NCI-H524 treated with DMSO at 0.1 percent for 48 hours (cell line): ENCODE measurements around the gene ARHGEF16.

Experiments
- DNase-seq: peaks from one replicate; lab custom pipeline; 2025; lab: John Stamatoyannopoulos, UW

Gene ARHGEF16

DNA sequence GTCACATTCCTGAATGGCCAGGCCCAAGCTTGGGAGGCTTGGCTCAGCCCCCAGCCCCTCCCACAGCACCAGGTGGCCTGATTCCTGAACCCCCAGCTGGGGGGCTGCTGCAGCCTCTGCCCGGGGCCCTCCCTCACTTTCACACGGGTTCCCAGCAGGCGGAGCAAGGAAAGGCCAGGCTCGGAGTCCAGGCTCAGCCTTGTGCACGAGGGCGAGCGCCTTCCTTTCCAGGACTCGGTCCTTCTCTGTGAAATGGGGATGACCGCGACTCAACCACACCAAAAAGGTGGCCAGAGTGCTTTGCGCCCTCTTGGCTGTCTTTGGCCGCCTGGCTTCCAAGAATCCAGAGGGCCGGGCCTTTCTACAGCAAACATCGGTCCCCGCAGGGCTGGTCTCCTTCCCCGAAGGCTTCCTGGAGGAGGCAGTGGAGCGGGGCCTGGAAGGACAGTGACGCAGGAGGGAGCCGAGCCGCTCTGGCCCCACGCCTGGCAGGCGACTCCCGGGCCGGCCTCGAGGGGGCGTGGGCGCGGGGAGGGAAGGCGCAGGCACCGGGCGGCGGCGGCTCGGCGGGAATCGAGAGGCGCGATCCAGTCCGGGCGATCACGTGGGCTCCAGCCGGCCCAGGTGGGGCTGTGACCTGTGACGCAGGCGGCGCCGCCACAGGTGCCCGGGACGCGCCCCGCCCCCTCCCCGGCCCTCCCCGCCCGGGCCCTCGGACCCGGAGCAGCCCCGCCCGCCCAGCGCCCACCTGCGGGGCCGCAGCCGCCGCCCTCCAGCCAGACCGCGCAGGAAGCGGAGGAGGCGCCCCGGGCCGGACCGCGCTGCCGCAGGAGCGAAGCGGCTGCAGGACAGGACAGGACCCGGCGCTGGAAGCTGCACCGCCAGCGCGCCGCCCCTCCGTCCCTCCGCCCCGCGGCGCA is at the start of gene ARHGEF16:
ARHGEF16 (plus strand) TSS at position 775 of the 920 bp plus-strand sequence. CDS start 8,420 bp downstream, outside the sequence.
- DNase-seq, result no peak

DNA sequence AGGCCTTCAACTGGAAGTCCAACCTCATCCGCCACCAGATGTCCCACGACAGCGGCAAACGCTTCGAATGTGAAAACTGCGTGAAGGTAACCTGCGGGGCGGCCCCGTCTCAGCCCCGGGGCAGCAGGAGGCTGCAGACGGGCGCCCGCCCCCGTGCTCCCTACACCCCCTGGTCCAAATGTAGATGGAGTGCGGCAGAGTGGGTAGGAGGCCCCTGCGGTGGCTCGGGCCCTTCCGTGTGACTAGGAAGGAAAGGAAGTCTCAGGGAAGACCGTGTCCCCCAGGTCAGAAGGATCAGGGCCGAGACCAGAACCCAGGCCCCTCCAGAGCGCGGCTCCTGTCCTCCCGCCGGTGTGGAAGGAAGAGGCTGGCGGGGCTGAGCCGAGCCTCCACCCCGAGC is 49.7 kb upstream of the ARHGEF16 start:
- no peak for DNase-seq

DNA sequence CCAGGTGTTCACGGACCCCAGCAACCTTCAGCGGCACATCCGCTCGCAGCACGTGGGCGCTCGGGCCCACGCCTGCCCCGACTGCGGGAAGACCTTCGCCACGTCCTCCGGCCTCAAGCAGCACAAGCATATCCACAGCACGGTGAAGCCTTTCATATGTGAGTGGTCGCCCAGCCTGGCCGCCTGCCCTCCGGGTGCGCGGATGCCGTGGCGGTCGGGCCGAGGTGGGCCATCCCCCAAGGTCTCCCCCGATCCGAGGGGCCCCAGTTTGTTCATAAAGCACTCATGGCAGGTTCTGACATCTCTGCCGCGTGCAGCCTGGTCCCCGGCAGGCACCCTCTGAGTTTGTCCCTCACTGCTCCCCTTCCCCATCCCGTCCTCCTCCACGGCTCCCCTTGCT is 49.0 kb upstream of the ARHGEF16 start:
- no peak for DNase-seq

DNA sequence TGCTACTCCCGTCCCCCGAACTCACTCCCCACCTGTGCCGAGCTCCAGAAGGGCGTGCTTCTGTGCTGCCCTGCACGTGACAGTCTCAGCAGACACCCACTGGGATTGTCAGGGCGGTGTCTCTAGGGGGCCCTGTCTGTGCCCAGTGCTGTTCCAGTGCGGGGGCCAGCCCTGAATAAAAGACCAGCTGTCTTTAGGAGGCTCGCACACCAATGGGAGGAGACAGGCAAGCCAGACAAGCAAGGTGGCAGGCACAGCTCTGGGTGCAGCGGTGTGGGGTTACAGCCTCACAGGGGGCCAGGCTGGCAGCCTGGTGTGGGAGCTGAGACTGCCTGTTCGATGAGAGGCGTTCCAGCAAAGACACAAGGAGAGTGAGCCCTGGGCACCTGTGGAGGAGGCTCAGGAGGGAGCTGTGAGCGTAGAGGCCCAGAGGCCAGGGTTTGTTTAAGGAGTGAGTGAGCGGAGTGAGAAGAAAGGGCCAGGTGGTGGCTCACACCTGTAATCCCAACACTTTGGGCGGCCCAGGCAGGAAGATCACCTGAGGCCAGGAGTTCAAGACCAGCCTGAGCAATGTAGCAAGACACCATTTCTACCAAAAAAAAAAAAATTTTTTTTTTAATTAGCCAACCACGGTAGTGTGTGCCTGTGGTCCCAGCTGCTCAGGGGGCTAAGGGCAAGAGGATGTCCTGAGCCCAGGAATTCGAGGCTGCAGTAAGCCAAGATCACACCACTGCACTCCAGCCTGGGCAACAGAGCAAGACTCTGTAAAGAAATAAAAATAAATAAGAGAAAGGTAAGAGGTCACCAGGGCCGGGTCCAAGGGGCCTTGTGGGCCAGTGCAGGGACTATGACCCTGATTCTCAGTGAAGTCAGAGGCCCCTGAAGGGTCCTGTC is 48.2 kb upstream of the ARHGEF16 start:
- no peak for DNase-seq

DNA sequence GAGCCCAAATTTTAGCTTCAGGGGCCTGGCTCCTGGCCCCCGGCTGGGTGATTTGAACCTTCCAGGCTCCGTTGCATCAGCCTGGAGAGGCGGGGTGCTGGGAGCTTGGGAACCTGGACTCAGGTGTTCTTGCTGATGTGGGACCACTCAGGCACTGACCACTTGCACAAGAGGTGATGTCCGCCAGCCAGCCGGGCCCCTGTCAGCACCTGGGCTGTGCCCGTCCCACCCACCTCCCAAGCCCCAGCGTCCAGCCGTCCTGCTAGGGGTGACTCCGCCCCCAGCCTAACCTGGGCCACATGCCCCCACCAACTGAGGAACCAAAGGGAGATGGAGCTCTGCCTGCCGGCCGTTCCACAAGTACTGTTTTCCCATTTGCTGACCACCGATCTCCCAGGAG is 47.4 kb upstream of the ARHGEF16 start:
- DNase-seq, result no peak

DNA sequence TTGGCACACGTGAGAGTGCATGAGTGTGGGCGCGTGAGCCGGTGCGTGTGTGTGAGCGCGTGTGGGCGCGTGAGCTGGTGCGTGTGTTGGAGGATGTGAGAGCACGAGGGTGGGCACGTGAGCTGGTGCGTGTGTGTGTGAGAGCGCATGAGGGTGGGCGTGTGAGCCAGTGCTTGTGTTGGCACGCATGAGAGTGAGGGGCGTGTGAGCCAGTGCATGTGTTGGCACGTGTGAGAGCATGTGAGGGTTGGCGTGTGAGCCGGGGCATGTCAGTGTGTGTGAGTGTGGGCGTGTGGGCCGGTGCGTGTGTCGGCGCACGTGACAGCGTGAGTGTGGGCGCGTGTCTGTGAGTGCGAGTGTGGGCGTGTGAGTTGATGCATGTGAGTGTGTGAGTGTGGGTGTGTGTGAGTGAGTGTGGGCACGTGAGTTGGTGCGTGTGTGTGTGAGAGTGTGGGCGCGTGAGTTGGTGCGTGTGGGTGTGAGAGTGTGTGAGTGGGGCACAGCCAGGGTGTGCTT is 45.7 kb upstream of the ARHGEF16 start:
- DNase-seq, result no peak

DNA sequence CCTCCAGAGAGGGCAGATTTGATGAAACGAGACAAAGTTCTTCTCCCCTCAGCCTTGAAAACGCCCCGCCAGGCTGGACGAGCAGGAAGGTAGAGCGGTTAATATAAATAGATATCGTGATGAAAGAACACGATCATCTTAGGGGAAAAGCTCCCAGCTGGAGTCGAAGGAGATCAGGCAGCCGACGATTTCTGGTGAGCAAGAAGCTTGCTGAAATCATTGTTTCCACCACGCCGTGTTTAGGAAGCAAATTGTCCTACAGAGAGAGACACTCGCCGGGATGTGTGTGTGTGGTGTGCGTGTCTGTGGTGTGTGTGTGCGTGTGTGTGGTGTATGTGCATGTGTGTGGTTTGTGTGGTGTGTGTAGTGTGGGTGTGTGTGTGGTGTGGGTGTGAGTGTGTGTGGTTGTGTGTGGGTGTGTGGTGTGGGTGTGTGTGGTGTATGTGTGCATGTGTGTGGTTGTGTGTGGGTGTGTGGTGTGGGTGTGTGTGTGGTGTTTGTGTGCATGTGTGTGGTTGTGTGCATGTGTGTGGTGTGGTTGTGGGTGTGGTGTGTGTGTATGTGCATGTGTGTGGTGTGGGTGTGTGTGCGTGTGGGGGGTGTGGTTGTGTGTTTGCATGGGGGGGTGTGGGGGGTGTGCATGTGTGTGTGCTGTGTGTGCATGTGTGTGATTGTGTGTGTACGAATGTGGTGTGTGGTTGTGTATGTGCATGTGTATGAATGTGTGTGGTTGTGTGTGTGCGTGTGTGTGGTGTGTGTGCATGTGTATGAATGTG is 44.9 kb upstream of the ARHGEF16 start:
- DNase-seq, result no peak

DNA sequence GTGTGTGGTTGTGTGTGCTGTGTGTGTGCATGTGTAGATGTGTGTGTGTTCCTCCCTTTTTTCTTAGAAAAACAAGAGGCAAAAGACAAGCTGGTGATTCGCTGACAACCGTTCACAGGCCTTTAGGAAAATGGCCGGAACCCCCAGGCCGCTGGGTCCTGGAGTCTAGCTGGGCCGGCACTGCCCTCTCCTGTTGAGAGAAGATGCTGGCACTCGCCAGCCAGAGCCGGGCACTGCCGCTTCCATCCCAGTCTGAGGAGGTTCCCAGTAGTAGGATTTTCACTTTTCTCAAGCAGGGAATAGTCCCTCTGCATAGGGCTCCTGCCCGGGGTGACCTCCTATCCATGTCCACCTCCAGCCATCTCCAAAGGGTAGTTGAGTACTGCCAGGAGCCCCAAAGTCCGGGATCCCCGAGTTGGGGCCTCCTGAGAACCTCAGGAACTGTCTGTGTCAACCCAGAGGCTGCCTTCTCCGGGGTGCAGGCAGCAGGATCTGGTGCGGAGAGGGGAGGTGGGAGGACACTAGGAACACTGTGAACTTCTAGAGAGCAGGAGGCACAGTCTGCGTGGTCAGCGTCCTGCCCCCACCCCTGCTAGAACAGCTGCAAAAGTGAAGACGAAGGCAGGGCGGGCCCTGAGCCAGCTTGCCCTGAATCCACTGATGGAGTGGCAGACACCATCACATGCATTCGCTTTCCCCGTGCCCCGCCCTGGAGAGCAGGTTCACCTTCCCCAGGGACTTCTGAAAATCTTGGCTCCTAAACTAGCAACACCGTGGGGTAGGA is 44.1 kb upstream of the ARHGEF16 start:
- DNase-seq, result no peak

DNA sequence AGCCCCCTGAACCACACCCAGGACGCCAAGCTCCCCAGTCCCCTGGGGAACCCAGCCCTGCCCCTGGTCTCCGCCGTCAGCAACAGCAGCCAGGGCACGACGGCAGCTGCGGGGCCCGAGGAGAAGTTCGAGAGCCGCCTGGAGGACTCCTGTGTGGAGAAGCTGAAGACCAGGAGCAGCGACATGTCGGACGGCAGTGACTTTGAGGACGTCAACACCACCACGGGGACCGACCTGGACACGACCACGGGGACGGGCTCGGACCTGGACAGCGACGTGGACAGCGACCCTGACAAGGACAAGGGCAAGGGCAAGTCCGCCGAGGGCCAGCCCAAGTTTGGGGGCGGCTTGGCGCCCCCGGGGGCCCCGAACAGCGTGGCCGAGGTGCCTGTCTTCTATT is 42.7 kb upstream of the ARHGEF16 start:
- DNase-seq, result no peak

DNA sequence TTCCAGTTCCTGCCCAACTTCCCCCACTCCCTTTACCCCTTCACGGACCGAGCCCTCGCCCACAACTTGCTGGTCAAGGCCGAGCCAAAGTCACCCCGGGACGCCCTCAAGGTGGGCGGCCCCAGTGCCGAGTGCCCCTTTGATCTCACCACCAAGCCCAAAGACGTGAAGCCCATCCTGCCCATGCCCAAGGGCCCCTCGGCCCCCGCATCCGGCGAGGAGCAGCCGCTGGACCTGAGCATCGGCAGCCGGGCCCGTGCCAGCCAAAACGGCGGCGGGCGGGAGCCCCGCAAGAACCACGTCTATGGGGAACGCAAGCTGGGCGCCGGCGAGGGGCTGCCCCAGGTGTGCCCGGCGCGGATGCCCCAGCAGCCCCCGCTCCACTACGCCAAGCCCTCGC is 42.1 kb upstream of the ARHGEF16 start:
- no peak for DNase-seq

DNA sequence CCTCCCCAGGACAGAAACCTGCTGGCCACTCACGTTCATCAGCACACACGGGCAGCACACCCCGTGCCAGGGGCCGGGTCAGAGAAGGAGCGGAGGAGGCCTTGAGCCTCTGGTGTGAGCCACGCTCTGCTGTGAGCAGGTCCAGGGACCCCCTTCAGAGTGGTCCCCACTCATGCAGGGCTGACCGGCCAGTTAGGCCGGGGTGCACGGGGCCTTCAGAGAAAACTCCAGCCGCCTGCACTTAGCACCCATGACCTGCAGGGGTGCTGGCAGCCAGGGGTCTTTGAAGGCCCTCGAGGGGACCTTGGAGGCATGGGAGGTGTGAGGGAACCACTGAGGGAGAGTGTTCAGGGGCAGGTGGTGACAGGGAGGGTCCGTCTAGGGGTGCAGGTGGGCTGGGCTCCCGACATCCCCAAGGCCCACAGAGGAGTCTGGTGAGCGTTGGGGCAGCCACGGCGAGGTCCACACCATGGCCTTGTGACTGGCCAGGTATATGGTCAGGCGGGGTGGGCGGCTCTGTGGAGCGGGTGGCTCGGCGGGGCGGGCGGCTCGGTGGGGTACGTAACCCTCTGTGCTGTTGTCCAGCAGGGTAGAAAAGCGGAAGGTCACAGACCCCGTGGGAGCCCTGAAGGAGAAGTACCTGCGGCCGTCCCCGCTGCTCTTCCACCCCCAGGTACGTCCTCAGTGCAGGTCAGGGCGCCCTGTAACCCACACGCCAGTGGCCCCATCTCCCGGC is 40.3 kb upstream of the ARHGEF16 start:
- DNase-seq, result no peak

DNA sequence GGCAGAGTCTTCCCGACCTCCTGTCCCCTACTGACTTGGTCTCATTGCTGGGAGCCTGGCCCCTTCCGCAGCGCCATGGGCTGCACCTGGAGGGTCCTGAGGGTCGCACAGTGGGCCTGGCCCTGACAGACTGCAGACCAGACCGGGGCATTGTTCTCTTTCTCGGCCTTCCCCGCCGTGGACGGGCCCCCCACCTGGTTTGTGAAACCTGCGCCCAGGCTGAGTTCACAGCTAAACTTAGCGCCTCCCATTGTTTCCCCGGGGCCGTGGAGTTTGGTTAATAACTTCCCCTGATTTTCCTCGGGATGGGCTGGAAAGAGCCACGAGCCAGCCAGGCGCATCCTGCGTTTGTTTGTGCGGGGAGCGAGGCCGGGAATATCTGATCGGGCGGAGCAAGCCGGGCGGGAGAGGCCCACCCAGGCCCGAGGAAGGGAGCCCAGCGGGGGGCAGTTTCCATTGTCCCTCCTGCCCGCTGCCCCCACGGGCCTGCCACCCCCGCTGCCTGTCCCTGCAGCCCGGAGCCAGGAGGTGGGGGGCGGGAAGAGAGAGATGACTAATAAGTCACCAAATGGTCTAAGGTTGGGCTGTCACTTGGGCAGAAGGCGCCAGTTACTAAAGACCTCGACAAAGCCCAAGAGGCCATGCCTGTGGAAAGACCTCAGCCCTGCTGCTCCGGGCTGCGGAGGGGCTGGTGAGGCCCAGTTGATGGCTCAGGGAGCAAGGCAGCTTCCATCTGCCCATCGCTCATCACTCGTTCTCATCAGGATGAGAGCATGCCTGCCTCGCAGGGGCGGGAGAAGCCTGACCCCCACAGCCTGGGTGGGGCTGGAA is 39.0 kb upstream of the ARHGEF16 start:
- no peak for DNase-seq

DNA sequence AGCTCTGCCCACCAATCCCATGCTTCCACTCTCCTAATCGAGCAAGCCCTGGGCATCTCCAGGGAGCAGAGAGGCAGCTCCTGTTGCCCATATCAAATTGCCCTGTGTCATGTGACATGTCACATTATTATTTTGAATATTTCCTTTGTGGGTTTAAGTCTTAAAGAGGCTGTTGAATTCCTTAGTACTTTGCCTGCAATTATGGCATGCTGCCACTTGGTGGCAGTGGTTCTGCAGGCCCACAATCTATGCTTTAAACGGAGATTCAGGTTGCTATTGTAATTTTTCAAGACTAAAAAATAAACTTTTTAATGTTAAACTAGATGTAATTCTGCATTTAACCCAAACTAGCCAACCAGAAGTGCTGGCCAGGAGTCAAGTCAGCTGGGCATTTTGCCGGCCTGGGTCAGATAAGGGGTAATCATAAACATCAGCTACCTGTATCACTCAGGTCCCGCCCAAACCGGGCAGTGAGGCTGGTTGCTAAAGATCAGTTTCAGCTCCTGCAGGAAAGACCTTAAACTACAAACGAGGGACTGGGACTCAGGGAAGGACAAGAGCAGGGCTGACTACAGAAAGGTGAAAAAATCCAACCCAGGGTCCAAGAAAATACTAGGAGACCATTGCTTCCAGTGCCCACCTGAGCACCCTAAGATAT is 37.3 kb upstream of the ARHGEF16 start:
- DNase-seq, result no peak

DNA sequence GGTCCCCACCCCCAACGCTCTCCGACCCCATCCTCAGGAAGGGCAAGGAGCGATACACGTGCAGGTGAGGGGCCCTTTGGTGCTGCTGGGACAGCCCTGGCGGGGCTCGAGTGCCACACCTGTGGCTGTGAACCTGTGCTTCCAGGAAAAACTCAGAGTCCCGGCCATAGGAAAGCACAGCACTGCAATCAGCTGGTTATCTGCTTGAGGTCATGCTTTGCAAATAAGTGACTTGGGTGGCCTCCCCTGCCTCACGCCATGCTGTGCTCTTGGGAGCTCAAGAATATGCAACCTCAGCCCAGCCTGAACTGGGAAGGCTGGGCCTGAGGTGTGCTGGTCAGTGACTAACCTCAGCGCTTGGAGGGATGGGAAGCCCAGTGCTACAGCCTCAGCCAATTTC is 36.5 kb upstream of the ARHGEF16 start:
- DNase-seq, result no peak

DNA sequence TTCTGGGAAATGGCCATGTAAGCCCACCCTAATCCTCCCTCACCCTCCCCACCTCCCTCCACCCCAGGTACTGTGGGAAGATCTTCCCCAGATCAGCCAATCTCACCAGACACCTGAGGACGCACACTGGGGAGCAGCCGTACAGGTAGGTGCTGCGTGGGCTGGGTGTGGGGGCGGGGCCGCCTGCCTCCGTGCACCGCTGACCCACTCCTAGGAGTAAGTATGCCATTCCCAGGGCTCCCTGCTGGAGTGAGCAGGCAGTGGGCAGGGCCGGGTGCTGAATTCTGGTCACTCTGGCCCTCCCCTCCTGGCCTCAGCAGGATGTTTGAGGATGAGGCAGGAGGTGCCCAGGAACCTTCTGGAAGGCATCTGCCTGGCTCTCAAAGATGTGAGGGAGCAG is 35.9 kb upstream of the ARHGEF16 start:
- DNase-seq, result no peak

DNA sequence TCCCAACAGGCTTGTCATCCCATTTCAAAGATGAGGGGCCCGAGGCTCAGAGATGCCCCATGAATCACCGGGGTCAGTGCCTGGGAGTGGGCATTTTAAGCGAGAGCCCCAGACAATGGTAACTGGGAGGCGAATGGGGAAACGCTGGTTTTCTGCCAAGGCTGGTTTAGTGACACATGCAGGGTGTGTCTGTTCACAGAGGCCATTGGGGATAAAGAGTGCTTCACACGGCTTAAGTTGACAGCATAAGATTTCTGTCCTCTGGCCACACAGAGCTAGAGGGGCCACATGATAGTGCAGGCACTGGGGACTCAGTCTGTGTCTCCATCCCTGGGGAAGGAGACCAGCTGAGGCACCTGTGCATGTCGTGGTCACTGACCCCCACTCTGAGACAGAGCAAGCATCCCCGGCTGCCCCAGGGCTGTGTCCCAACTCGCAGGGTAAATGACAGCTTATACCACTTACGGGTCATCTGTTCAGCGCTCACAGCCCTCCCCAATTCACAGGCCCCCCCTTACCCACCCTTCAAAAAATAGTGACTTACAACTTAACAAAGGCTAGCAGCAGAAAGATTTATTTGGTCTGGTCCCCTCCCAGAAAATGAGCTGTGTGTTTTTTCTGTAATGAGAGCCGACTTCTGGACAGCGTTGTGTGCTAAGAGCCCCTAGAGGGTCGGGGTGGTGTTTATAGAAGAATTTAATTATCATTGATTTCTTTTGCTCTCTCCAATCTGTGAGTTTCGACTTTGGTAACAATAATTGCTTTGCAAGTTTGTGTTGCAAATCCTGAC is 34.9 kb upstream of the ARHGEF16 start:
- DNase-seq, result no peak

DNA sequence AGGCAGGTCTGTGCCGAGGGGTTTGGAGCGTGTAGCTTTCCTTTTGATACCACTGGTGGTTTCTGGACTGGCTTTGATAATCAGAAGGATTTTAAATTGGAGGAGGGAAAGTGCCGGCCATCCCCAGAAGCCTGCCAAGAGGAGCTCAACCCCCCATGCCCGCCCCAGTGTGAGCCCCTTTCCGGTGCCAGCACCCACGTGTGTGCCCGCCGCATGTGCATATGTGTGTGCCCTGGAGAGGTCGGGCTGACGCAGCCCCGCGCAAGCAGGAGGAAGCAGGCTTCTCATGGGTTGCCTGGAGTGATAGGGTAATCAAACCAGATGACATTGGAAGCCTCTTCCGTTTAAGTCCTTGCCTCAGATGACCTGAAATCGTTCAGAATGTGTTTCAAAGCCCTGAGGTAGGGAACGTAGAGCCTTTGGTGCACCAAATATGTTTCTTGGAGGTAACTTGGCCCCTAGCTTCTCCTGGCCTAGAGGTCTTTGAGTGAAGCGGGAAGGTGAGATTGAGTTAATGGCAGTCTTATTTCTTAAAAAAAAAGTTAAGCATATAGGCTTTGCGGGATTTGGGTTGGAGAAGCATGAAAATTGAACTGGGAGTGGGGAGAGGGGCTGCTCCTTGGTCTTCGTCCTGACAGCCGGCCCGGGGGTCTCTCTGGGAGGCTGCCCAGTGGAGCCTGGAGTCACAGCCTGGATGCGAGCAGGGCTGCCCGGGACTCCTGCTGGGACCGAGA is 34.1 kb upstream of the ARHGEF16 start:
- no peak for DNase-seq
